ENCODE measurements around the gene EPHB3.

The EPHB3 gene

GRCh38 chr3:184629555-184630160, 68.1 kb downstream of the EPHB3 start:
- Histone ChIP-seq H3K9me3 (ENCODE audit: severe bottlenecking) (no peaks in the 10 kb centered on the region), H3K36me3 (no peaks in the 10 kb centered on the region), H3K27me3 (ENCODE audit: insufficient read depth, low read depth, severe bottlenecking) (no peaks in the 10 kb centered on the region), H3K27ac (peak overlapping the region; percentile 79), H3K4me3 (ENCODE audit: low read depth, low read length) (no peak overlapping the region)
- TF ChIP-seq CTCF (IDR thresholded peaks at IDR 0.05; ENCODE audit: low read depth, low read length) = no peak
- peak; percentile 79 for DNase-seq

GRCh38 chr3:184630861-184631471, 69.4 kb downstream of the EPHB3 start:
- Histone ChIP-seq H3K36me3 (no peaks in the 10 kb centered on the region), H3K4me3 (ENCODE audit: low read depth, low read length) (no peak overlapping the region), H3K27ac (peak overlapping the region; percentile 79), H3K9me3 (ENCODE audit: severe bottlenecking) (no peaks in the 10 kb centered on the region), H3K27me3 (ENCODE audit: insufficient read depth, low read depth, severe bottlenecking) (no peaks in the 10 kb centered on the region)
- no peak for TF ChIP-seq CTCF (IDR thresholded peaks at IDR 0.05; ENCODE audit: low read depth, low read length)
- no peak for DNase-seq

- Histone ChIP-seq H3K27ac (no peak overlapping the region), H3K4me3 (ENCODE audit: low read depth, low read length) (no peak overlapping the region), H3K9me3 (ENCODE audit: severe bottlenecking) (no peaks in the 10 kb centered on the region), H3K36me3 (no peaks in the 10 kb centered on the region), H3K27me3 (ENCODE audit: insufficient read depth, low read depth, severe bottlenecking) (no peaks in the 10 kb centered on the region)
- TF ChIP-seq CTCF (IDR thresholded peaks at IDR 0.05; ENCODE audit: low read depth, low read length) = no peak
- no peak for DNase-seq
These were observed 69.9 kb downstream of the EPHB3 start for GRCh38 chr3:184631472-184631861.

All from WERI-Rb-1 (cell line).